ENCODE measurements around the gene CAV3. TPM values are rescaled to one million over a fixed set of nuclear protein-coding genes. Genes with fewer than 3 reads are reported as not detected.
A peak's percentile ranks its signal among the peaks of the same experiment; 100 is the strongest.

Gene CAV3
- polyA plus RNA-seq, 1 experiment: not detected

- Histone ChIP-seq H3K9me3 (ENCODE audit: control insufficient read depth, insufficient read depth, low read length) (peaks cover 4% of the 10 kb centered on the region), H3K4me3 (ENCODE audit: low read depth, low read length) (no peak overlapping the region), H3K27ac (ENCODE audit: low read depth, low read length) (no peak overlapping the region), H3K27me3 (ENCODE audit: control insufficient read depth, insufficient read depth, low read length) (no peaks in the 10 kb centered on the region)
- TF ChIP-seq, protein P1, sequence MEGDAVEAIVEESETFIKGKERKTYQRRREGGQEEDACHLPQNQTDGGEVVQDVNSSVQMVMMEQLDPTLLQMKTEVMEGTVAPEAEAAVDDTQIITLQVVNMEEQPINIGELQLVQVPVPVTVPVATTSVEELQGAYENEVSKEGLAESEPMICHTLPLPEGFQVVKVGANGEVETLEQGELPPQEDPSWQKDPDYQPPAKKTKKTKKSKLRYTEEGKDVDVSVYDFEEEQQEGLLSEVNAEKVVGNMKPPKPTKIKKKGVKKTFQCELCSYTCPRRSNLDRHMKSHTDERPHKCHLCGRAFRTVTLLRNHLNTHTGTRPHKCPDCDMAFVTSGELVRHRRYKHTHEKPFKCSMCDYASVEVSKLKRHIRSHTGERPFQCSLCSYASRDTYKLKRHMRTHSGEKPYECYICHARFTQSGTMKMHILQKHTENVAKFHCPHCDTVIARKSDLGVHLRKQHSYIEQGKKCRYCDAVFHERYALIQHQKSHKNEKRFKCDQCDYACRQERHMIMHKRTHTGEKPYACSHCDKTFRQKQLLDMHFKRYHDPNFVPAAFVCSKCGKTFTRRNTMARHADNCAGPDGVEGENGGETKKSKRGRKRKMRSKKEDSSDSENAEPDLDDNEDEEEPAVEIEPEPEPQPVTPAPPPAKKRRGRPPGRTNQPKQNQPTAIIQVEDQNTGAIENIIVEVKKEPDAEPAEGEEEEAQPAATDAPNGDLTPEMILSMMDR (IDR thresholded peaks at IDR 0.05; ENCODE audit: low read depth, low read length): no peak
- POLR2A ChIA-PET: no interaction called here
- no peak for DNase-seq (ENCODE audit: low read depth, low spot score)
- CTCF ChIA-PET: no interaction called here
Observed at GRCh38 chr3:8737301-8737700, 3.7 kb downstream of the CAV3 start.

GRCh38 chr3:8737823-8738222 lies 4.2 kb downstream of the CAV3 start:
- no peak for DNase-seq (ENCODE audit: low read depth, low spot score)
- Histone ChIP-seq H3K27ac (ENCODE audit: low read depth, low read length) (no peak overlapping the region), H3K27me3 (ENCODE audit: control insufficient read depth, insufficient read depth, low read length) (no peaks in the 10 kb centered on the region), H3K4me3 (ENCODE audit: low read depth, low read length) (no peak overlapping the region), H3K9me3 (ENCODE audit: control insufficient read depth, insufficient read depth, low read length) (peaks cover 4% of the 10 kb centered on the region)
- POLR2A ChIA-PET: no interaction called here
- CTCF ChIA-PET: no interaction called here
- TF ChIP-seq, protein P1 (IDR thresholded peaks at IDR 0.05; ENCODE audit: low read depth, low read length): no peak

GRCh38 chr3:8738639-8739038 lies 5.0 kb downstream of the CAV3 start:
- Histone ChIP-seq H3K4me3 (ENCODE audit: low read depth, low read length) (no peak overlapping the region), H3K9me3 (ENCODE audit: control insufficient read depth, insufficient read depth, low read length) (peaks cover 4% of the 10 kb centered on the region), H3K27ac (ENCODE audit: low read depth, low read length) (no peak overlapping the region), H3K27me3 (ENCODE audit: control insufficient read depth, insufficient read depth, low read length) (no peaks in the 10 kb centered on the region)
- ChIA-PET CTCF (no interaction called here), POLR2A (interaction anchor here (1.0 kb wide), 1 partner anchor 78 kb away, joined by 3 read pairs; no protein-coding TSS in a partner anchor)
- TF ChIP-seq, protein P1 (IDR thresholded peaks at IDR 0.05; ENCODE audit: low read depth, low read length): no peak
- no peak for DNase-seq (ENCODE audit: low read depth, low spot score)

DNA sequence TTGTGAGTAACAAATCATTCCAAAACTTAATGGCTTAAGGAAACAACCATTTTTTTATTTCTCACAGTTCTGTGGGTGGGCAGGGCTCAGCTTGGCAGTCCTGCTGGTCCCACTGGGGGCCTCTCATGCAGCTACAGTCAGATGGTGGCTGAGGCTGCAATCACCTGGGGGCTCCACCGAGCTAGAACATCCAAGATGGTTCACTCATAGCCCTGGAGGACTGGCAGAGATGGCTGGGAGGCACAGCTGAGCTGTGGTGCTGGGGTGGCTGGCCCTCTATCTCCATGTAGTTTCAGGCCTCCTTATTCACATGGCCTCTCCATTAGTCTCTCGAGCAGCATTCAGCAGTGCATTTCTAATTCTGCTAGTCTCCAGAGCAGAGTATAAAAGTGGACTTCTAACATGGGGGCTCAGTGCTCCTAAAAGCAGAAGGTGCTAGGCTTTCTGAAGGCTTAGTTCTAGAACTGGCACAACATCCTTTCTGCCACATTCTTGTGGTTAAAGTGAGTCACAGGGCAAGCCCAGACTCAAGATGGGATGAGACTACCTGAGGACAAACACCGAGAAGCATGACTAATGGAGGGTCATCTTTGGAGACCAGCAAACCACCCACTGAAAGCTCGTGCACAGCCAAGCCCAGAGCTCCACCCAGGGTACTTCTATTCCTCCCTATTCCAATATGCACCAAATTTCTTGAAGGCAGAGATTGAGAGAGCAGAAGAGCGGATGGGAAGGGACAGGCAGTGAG lies 6.3 kb downstream of the CAV3 start:
- POLR2A ChIA-PET: no interaction called here

More for the DNA sequence above, 6.3 kb downstream of the CAV3 start:
- CTCF ChIA-PET: interaction anchor here (1.4 to 1.5 kb wide), 2 partner anchors 26 to 564 kb away, joined by 3 to 5 read pairs; no protein-coding TSS in a partner anchor
- peak; percentile 26 for DNase-seq (ENCODE audit: low read depth, low spot score)
- Histone ChIP-seq H3K27me3 (ENCODE audit: control insufficient read depth, insufficient read depth, low read length) (no peaks in the 10 kb centered on the region), H3K27ac (ENCODE audit: low read depth, low read length) (no peak overlapping the region), H3K4me3 (ENCODE audit: low read depth, low read length) (no peak overlapping the region), H3K9me3 (ENCODE audit: control insufficient read depth, insufficient read depth, low read length) (peaks cover 4% of the 10 kb centered on the region)
- TF ChIP-seq, protein P1 (IDR thresholded peaks at IDR 0.05; ENCODE audit: low read depth, low read length): no peak

Data from AG04450 (cell line).